SK-N-SH treated with all-trans-retinoic acid at 6 μM for 48 hours (cell line): ENCODE results near the gene C15orf61.

Source experiments
- ATAC-seq: fragments of 200-7000 bp; cut with Tn5 transposase; 3 replicates; pipeline ENCODE4 v1.9.1; 2020; ENCODE audit warnings: mild to moderate bottlenecking, moderate library complexity
- ARNTL ChIP-seq: fragments of 450-650 bp; formaldehyde crosslinking; IDR thresholded peaks from 2 replicates; pipeline ENCODE4 v1.5.0; 2020; ENCODE audit warnings: low read depth, mild to moderate bottlenecking, moderate library complexity, borderline replicate concordance
- BACH2 ChIP-seq: fragments of 250-450 bp; sonication (Bioruptor Pico); IDR thresholded peaks from 2 replicates; pipeline ENCODE4 v1.9.0; 2021; ENCODE audit warnings: mild to moderate bottlenecking, borderline replicate concordance
- CREB5 ChIP-seq: fragments of 250-450 bp; sonication (Bioruptor Pico); IDR thresholded peaks from 2 replicates; pipeline ENCODE4 v1.5.1; 2020; ENCODE audit warnings: low read depth, mild to moderate bottlenecking, moderate library complexity
- ESRRG ChIP-seq: fragments of 250-450 bp; sonication (Bioruptor Pico); IDR thresholded peaks from 2 replicates; pipeline ENCODE4 v1.6.1; 2021; ENCODE audit warnings: mild to moderate bottlenecking
- GLIS3 ChIP-seq: fragments of 250-450 bp; sonication (Bioruptor Pico); IDR thresholded peaks from 2 replicates; pipeline ENCODE4 v1.5.0; 2020; ENCODE audit warnings: mild to moderate bottlenecking, moderate library complexity
- ISL1 ChIP-seq: fragments of 250-450 bp; sonication (Bioruptor Pico); IDR thresholded peaks from 2 replicates; pipeline ENCODE4 v2.1.2; 2022; ENCODE audit warnings: mild to moderate bottlenecking, moderate library complexity
- OSR1 ChIP-seq: fragments of 250-450 bp; sonication (Bioruptor Pico); IDR thresholded peaks from 2 replicates; pipeline ENCODE4 v1.8.0; 2022; ENCODE audit warnings: moderate library complexity, mild to moderate bottlenecking, inconsistent platforms
- SNAI2 ChIP-seq: fragments of 250-450 bp; sonication (Bioruptor Pico); IDR thresholded peaks from 2 replicates; pipeline ENCODE4 v1.5.0; 2020; ENCODE audit warnings: mild to moderate bottlenecking, moderate library complexity
- TCF4 ChIP-seq: fragments of 250-450 bp; sonication (Bioruptor Pico); IDR thresholded peaks from 2 replicates; pipeline ENCODE4 v1.8.0; 2021; ENCODE audit warnings: mild to moderate bottlenecking, moderate library complexity, borderline replicate concordance
- TOX ChIP-seq: fragments of 250-450 bp; sonication (Bioruptor Pico); IDR thresholded peaks from 2 replicates; pipeline ENCODE4 v1.8.0; 2021; ENCODE audit warnings: mild to moderate bottlenecking, moderate library complexity, borderline replicate concordance
- ZC3H10 ChIP-seq: fragments of 250-450 bp; sonication (Bioruptor Pico); IDR thresholded peaks from 2 replicates; pipeline ENCODE4 v1.5.1; 2021; ENCODE audit warnings: mild to moderate bottlenecking, moderate library complexity
- ZFP3 ChIP-seq: fragments of 250-450 bp; sonication (Bioruptor Pico); IDR thresholded peaks from 2 replicates; pipeline ENCODE4 v1.5.0; 2020; ENCODE audit warnings: mild to moderate bottlenecking, moderate library complexity
- ZFP30 ChIP-seq: fragments of 450-650 bp; formaldehyde crosslinking; IDR thresholded peaks from 2 replicates; pipeline ENCODE4 v1.5.0; 2022; ENCODE audit warnings: mild to moderate bottlenecking, moderate library complexity
- ZNF565 ChIP-seq: fragments of 450-650 bp; formaldehyde crosslinking; conservative IDR thresholded peaks from 2 replicates; pipeline ENCODE4 v1.5.0; 2020; ENCODE audit warnings: low read depth, mild to moderate bottlenecking, moderate library complexity
- ZNF70 ChIP-seq: fragments of 450-650 bp; formaldehyde crosslinking; IDR thresholded peaks from 2 replicates; pipeline ENCODE4 v1.5.0; 2020; ENCODE audit warnings: mild to moderate bottlenecking, moderate library complexity
- ZNF8 ChIP-seq: fragments of 450-650 bp; formaldehyde crosslinking; IDR thresholded peaks from 2 replicates; pipeline ENCODE4 v1.5.0; 2020; ENCODE audit warnings: mild to moderate bottlenecking, moderate library complexity
- TF ChIP-seq, protein P1 (sequence below): fragments of 250-450 bp; sonication (Bioruptor Pico); IDR thresholded peaks from 2 replicates; pipeline ENCODE4 v1.5.0; 2020; ENCODE audit warnings: mild to moderate bottlenecking, moderate library complexity
- TF ChIP-seq, protein P2 (sequence below): fragments of 250-450 bp; sonication (Bioruptor Pico); IDR thresholded peaks from 2 replicates; pipeline ENCODE4 v1.8.0; 2020; ENCODE audit warnings: mild to moderate bottlenecking, moderate library complexity, borderline replicate concordance
- TF ChIP-seq, protein P3 (sequence below): fragments of 250-450 bp; sonication (Bioruptor Pico); IDR thresholded peaks from 2 replicates; pipeline ENCODE4 v1.8.0; 2021; ENCODE audit warnings: low read depth, mild to moderate bottlenecking, moderate library complexity, borderline replicate concordance

Gene C15orf61

GRCh38 chr15:67521029-67521782 is at the start of gene C15orf61:
TSS of gene C15orf61 (plus strand) at chr15:67521131. CDS start at chr15:67521249, 118 bp downstream.
- peak; percentile 55; the same call in 1 of the 2 replicates for TF ChIP-seq ZFP3
- TF ChIP-seq, protein P1, sequence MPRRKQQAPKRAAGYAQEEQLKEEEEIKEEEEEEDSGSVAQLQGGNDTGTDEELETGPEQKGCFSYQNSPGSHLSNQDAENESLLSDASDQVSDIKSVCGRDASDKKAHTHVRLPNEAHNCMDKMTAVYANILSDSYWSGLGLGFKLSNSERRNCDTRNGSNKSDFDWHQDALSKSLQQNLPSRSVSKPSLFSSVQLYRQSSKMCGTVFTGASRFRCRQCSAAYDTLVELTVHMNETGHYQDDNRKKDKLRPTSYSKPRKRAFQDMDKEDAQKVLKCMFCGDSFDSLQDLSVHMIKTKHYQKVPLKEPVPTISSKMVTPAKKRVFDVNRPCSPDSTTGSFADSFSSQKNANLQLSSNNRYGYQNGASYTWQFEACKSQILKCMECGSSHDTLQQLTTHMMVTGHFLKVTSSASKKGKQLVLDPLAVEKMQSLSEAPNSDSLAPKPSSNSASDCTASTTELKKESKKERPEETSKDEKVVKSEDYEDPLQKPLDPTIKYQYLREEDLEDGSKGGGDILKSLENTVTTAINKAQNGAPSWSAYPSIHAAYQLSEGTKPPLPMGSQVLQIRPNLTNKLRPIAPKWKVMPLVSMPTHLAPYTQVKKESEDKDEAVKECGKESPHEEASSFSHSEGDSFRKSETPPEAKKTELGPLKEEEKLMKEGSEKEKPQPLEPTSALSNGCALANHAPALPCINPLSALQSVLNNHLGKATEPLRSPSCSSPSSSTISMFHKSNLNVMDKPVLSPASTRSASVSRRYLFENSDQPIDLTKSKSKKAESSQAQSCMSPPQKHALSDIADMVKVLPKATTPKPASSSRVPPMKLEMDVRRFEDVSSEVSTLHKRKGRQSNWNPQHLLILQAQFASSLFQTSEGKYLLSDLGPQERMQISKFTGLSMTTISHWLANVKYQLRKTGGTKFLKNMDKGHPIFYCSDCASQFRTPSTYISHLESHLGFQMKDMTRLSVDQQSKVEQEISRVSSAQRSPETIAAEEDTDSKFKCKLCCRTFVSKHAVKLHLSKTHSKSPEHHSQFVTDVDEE, result 0 out of 2 replicates have a peak, but pooled peaks have one; percentile 45
- TF ChIP-seq SNAI2 (CRISPR knock-in tag), result peak; percentile 77; the same call in 1 of the 2 replicates
- no peak for TF ChIP-seq OSR1
- peak; percentile 88 for ATAC-seq

GRCh38 chr15:67472957-67473356 is 48.0 kb upstream of the C15orf61 start:
- peak; percentile 28; the same call in 2 of the 3 replicates for ATAC-seq
- TF ChIP-seq, protein P2, sequence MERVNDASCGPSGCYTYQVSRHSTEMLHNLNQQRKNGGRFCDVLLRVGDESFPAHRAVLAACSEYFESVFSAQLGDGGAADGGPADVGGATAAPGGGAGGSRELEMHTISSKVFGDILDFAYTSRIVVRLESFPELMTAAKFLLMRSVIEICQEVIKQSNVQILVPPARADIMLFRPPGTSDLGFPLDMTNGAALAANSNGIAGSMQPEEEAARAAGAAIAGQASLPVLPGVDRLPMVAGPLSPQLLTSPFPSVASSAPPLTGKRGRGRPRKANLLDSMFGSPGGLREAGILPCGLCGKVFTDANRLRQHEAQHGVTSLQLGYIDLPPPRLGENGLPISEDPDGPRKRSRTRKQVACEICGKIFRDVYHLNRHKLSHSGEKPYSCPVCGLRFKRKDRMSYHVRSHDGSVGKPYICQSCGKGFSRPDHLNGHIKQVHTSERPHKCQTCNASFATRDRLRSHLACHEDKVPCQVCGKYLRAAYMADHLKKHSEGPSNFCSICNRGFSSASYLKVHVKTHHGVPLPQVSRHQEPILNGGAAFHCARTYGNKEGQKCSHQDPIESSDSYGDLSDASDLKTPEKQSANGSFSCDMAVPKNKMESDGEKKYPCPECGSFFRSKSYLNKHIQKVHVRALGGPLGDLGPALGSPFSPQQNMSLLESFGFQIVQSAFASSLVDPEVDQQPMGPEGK (CRISPR knock-in tag), result no peak
- no peak for TF ChIP-seq TOX (CRISPR knock-in tag)
- TF ChIP-seq ZNF565 (CRISPR knock-in tag), result no peak
- TF ChIP-seq TCF4 (CRISPR knock-in tag), result no peak
- no peak for TF ChIP-seq ZC3H10 (CRISPR knock-in tag)
- TF ChIP-seq ARNTL (CRISPR knock-in tag), result no peak
- no peak for TF ChIP-seq ESRRG
- no peak for TF ChIP-seq CREB5
- TF ChIP-seq ZNF8 (CRISPR knock-in tag), result no peak
- no peak for TF ChIP-seq SNAI2 (CRISPR knock-in tag)

DNA sequence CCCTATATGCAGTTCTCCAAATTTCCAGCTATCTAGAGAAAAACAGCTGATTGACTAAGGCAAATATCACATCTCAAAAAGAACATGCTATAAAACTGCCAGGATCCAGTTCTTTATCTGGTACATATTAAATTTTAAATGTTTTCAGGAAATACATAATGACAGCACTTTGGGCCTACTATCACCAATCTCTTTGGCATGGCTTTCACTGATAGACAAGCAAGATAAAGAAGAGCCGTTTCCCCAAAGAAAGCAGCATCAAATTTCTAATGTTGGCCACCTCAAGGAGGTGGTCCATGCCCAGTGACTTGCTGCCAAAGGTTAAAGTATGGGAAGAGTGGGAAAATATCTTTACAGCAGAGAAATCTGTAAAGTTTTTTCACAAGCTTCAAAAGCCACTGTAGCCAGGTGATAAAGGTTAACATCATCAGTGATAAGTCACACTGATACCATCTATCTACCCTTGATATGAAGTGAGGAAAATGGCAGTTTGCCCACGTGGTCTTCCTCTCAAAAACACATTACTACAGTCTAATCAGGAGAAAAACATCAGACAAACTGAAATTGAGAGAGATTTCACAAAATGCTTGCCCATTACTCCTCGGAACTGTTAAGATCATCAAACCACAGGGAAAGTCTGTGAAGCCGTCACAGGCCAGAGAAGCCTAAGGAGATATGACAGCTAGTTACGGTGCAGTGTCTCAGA is 46.4 kb upstream of the C15orf61 start:
- TF ChIP-seq ZFP30, result no peak
- TF ChIP-seq CREB5, result no peak
- no peak for ATAC-seq

DNA sequence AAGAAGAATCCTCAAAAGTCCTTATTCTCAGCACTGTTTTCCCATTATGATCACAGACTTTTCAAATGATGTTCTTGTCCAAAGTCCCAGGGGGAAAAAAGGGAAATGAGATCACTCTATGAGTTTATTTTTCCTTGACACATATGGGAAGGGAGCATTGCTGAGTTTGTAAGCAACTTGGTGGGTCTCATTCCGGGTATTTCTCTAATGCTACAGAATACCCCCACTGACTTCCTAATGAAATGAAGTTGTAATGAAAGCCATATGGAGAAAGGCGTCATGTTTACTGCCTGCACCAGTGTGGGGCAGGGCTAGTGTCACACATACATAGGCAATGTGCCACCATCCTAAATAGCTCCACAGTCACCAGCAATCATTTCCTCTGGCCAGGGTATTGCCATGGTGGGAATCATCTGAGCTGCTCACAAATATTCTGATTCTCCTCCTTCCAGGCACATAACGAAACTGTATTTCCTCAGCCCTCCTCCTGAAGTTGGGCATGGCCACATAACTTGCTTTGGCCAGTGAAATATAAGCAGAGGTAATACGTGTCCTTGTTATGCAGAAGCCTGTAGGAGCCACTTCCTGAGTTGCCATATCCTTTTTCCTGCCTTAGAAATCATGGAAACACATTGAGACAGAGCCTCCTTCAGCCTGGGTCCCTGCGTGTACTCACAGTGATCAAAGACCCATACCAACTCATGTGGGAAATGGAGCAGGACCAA is 41.0 kb upstream of the C15orf61 start:
- peak; percentile 24; the same call in 1 of the 3 replicates for ATAC-seq
- TF ChIP-seq, protein P3, sequence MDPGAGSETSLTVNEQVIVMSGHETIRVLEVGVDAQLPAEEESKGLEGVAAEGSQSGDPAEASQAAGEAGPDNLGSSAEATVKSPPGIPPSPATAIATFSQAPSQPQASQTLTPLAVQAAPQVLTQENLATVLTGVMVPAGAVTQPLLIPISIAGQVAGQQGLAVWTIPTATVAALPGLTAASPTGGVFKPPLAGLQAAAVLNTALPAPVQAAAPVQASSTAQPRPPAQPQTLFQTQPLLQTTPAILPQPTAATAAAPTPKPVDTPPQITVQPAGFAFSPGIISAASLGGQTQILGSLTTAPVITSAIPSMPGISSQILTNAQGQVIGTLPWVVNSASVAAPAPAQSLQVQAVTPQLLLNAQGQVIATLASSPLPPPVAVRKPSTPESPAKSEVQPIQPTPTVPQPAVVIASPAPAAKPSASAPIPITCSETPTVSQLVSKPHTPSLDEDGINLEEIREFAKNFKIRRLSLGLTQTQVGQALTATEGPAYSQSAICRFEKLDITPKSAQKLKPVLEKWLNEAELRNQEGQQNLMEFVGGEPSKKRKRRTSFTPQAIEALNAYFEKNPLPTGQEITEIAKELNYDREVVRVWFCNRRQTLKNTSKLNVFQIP (CRISPR knock-in tag), result no peak
- TF ChIP-seq ZC3H10 (CRISPR knock-in tag) (no peak), ESRRG (no peak), BACH2 (no peak), ZNF70 (no peak), ISL1 (CRISPR knock-in tag) (no peak), ZNF565 (CRISPR knock-in tag) (no peak), ZFP30 (no peak), ZFP3 (no peak), GLIS3 (no peak), SNAI2 (CRISPR knock-in tag) (no peak)
- TF ChIP-seq, protein P2 (CRISPR knock-in tag), result no peak
